Progenitor cell of endocrine pancreas (in vitro differentiated cells): ENCODE data around the gene TWIST1. TPM values are rescaled to one million over a fixed set of nuclear protein-coding genes. Genes with fewer than 3 reads are reported as not detected.

Source experiments
- DNase-seq: peaks from one replicate; pipeline ENCODE4 v3.0.0; 2021; ENCODE audit warnings: low spot score; ENCODE audit not compliant: unreplicated experiment
- H3K27ac Mint-ChIP-seq: 2 replicates; pipeline ENCODE4 v1.8.0; 2021; ENCODE audit warnings: mild to moderate bottlenecking, moderate library complexity, mixed read lengths
- H3K27me3 Mint-ChIP-seq: 2 replicates; pipeline ENCODE4 v1.8.0; 2021; ENCODE audit warnings: mixed read lengths
- H3K36me3 Mint-ChIP-seq: 2 replicates; pipeline ENCODE4 v1.8.0; 2022; ENCODE audit warnings: mixed read lengths; ENCODE audit not compliant: insufficient read depth
- H3K4me1 Mint-ChIP-seq: 2 replicates; pipeline ENCODE4 v1.8.0; 2021; ENCODE audit warnings: low read depth, mixed read lengths
- H3K4me3 Mint-ChIP-seq: 2 replicates; pipeline ENCODE4 v1.8.0; 2021; ENCODE audit warnings: low read depth, mild to moderate bottlenecking, moderate library complexity, mixed read lengths
- H3K9me3 Mint-ChIP-seq: 2 replicates; pipeline ENCODE4 v1.8.0; 2021; ENCODE audit warnings: low read depth, mixed read lengths
- total RNA-seq: library from RNA; stranded (reverse); gene quantifications from 2 replicates; pipeline ENCODE4 v1.2.1, GENCODE V29; 2021
- TF ChIP-seq, protein P1 (sequence below): fragments of 200-600 bp; sonication (generic); IDR thresholded peaks from one replicate; pipeline ENCODE4 v1.5.0; 2021; ENCODE audit warnings: antibody characterized with exemption, mild to moderate bottlenecking; ENCODE audit not compliant: unreplicated experiment

Gene TWIST1
- total RNA-seq, 1 donor from 2014 or later = 1.8 TPM

DNA sequence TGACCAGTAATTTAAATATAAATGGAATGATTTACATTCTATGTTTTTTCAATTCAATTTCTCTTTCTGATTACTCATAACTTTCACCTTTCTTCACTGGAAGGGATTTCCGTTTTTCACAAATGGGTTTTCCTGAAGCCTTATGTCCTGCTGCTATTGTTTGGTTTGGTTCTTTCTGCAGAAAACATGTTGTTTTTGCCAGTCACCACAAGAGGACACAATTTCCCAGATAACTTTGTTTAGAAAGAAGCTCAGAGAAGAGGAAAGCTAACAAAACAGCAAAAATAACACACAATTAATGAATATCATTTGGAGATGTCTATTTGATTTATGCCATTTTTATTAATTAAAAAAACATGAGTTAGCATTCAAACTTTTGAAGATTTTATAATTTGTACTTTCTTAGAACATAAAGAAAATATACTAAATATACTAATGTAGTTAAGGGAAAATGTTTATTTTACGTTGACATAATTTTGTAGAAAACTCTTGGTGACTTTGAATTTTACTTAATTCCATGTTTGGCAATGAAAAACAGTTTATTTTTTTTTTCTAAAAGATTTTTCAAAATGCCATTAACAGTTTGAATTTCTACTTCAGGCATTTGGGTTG is 4.6 kb upstream of the TWIST1 start:
- H3K4me1 Mint-ChIP-seq = peaks cover 1% of the 10 kb centered on the region
- no peak for DNase-seq
- H3K27ac Mint-ChIP-seq = no peak overlapping the region
- H3K9me3 Mint-ChIP-seq = no peaks in the 10 kb centered on the region
- peaks cover 60% of the 10 kb centered on the region for H3K27me3 Mint-ChIP-seq
- TF ChIP-seq, protein P1, sequence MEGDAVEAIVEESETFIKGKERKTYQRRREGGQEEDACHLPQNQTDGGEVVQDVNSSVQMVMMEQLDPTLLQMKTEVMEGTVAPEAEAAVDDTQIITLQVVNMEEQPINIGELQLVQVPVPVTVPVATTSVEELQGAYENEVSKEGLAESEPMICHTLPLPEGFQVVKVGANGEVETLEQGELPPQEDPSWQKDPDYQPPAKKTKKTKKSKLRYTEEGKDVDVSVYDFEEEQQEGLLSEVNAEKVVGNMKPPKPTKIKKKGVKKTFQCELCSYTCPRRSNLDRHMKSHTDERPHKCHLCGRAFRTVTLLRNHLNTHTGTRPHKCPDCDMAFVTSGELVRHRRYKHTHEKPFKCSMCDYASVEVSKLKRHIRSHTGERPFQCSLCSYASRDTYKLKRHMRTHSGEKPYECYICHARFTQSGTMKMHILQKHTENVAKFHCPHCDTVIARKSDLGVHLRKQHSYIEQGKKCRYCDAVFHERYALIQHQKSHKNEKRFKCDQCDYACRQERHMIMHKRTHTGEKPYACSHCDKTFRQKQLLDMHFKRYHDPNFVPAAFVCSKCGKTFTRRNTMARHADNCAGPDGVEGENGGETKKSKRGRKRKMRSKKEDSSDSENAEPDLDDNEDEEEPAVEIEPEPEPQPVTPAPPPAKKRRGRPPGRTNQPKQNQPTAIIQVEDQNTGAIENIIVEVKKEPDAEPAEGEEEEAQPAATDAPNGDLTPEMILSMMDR = peak; percentile 71
- H3K36me3 Mint-ChIP-seq = no peaks in the 10 kb centered on the region
- H3K4me3 Mint-ChIP-seq = no peak overlapping the region

DNA sequence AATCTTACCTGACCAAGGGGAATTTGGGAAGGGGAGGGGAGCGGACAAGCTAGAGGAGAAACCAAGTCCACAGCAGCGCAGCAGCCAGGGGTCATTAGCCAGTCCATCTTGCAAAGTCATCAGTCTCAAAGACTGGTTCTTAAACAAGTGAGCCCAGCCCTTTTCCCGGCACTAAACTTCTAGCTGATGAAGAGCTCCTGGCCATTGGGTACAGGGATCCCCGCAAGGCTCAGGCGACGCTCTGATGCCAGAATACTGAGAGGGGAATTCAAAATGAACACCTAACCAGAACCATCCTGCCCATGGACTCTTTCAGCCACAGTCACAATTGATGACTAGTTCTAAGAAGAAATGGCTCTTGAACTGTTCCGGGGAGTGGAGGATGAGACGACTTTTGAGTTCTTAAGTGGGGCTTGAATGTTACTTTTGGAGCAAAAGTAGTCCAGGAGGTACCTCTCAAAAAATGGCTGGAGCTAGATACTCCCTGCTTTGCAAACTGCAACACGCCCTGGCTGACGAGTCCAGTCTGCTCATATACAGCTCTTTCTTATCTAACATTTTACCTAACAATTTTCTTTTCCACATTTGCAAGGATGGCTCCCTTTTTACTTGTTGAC is 2.5 kb upstream of the TWIST1 start:
- DNase-seq = no peak
- no peak overlapping the region for H3K4me3 Mint-ChIP-seq
- no peak overlapping the region for H3K27ac Mint-ChIP-seq
- H3K4me1 Mint-ChIP-seq = peaks cover 3% of the 10 kb centered on the region
- H3K36me3 Mint-ChIP-seq = no peaks in the 10 kb centered on the region
- H3K9me3 Mint-ChIP-seq = no peaks in the 10 kb centered on the region
- TF ChIP-seq, protein P1 = no peak
- peaks cover 68% of the 10 kb centered on the region for H3K27me3 Mint-ChIP-seq

DNA sequence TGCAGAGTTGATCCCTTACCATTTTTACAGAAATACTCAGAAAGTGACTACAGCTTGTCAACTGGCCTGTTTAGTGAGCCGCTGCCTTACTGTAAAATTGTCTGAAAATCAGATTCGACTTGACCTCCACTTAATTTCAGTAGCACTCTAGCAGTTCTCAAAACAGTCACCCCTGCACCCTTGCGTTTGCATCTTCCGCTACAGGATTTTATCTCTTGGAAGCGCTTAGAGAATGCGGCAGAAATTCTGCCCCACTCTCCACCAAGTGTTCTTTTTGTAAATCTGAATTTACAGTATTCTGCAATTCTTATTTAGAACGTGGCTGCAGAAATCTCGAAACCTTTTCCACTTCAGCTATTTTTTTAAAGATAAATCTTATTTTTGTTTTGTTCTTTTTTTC is 1.9 kb upstream of the TWIST1 start:
- Mint-ChIP-seq H3K27me3 (peaks cover 72% of the 10 kb centered on the region), H3K4me3 (no peak overlapping the region), H3K4me1 (peaks cover 3% of the 10 kb centered on the region), H3K27ac (no peak overlapping the region), H3K36me3 (no peaks in the 10 kb centered on the region), H3K9me3 (no peaks in the 10 kb centered on the region)
- DNase-seq = no peak
- TF ChIP-seq, protein P1 = no peak

DNA sequence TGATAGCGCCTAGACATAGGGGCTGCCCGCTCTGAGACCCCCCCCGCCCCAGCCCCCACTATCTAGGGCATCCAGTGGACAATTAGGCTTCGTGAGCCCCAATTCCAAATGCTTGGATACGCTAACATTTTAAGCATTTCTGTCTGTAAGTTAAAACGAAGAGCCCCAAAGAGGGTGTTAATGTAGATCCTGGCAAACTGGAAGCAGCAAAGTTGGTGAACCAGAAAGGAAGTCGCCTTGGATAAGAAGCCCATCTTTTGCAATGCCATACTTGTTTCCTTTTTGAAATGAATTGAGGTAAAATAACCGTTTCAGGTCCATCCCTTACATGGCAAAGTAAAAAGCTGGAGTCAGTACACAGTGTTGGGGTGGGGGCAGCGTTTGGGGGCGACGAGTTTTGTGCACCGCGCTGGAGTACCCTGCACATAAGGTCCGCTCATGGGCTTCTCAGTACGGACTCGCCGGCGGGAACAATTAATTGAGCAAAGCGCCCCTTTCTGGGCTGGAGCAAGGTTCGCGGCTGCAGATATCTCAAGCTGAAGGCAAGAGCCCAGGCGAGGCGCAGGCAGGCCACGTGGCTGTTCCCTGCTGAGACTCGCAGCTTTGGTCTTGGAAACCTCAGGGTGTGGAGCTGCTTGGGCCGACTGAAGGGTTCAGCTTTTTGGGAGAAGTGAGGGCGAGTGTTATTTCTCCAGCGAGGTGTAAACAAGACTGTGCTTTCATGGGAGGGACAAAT is 1.4 kb upstream of the TWIST1 start:
- H3K9me3 Mint-ChIP-seq = no peaks in the 10 kb centered on the region
- H3K27ac Mint-ChIP-seq = no peak overlapping the region
- no peaks in the 10 kb centered on the region for H3K36me3 Mint-ChIP-seq
- peaks cover 74% of the 10 kb centered on the region for H3K27me3 Mint-ChIP-seq
- H3K4me3 Mint-ChIP-seq = peak overlapping the region; percentile 19
- DNase-seq = no peak
- TF ChIP-seq, protein P1 = no peak
- peaks cover 3% of the 10 kb centered on the region for H3K4me1 Mint-ChIP-seq

DNA sequence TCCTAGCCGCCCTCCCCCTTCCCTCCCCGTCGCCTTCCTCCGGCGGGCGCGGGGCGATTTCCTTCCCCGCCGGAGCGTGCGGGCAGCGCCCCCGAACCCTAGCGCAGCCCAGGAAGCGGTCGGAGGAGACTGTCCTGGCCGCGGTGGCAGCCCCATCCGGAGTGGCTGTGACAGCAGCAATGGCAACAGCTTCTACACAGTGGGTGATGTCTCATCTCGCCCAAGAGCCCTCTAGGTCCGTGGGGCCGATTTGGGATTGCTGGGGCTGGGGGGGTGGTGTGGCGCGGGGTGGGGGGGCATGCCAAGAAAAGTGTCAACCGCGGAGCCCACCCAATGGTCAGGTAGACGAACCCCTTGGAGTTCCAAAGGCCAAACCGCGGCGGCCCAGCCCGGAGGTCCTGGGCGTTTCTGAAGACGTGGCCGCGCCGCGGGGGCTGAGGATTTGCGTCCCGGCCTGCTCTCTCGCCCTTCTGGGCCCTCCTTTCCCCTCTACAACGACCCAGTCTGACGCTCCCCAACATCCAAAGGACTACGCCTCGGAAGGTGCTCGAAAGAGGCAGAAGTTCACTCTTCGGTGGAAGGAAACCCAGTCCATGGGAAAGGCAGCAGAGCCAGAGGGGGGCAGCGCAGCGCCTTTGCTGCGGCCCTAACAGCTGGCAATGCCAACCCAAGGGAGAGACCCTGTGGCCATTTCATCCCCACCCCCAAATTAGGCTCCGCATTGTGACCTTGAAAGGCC is 603 bp upstream of the TWIST1 start:
- Mint-ChIP-seq H3K4me3 (peak overlapping the region; percentile 45), H3K36me3 (no peaks in the 10 kb centered on the region), H3K27ac (no peak overlapping the region), H3K9me3 (no peaks in the 10 kb centered on the region), H3K4me1 (peaks cover 3% of the 10 kb centered on the region), H3K27me3 (peaks cover 76% of the 10 kb centered on the region)
- DNase-seq = no peak
- TF ChIP-seq, protein P1 = no peak
